ENCODE data around the gene BCOR.
A peak's percentile ranks its signal among the peaks of the same experiment; 100 is the strongest.

The BCOR gene

GRCh38 chrX:40005292-40006011, 92.3 kb downstream of the BCOR start:
- Histone ChIP-seq H3K27me3 (no peaks in the 10 kb centered on the region), H3K9me3 (no peaks in the 10 kb centered on the region), H3K27ac (no peak overlapping the region), H3K4me3 (peak overlapping the region; percentile 25), H3K36me3 (no peaks in the 10 kb centered on the region), H3K4me1 (peaks cover 0 to 42% (median 14%) of the 10 kb centered on the region in 4 donors)
- TF ChIP-seq CTCF (IDR thresholded peaks at IDR 0.05) = no peak
- no peak for DNase-seq
- intact Hi-C loops (cut with DNase I; ENCODE audit: low total_unique reads) = no loop called here

- Histone ChIP-seq H3K9me3 (no peaks in the 10 kb centered on the region), H3K4me3 (peak overlapping the region in 1 of 2 donors; percentile 25), H3K36me3 (no peaks in the 10 kb centered on the region), H3K27ac (no peak overlapping the region), H3K4me1 (peaks cover 0 to 40% (median 14%) of the 10 kb centered on the region in 4 donors), H3K27me3 (no peaks in the 10 kb centered on the region)
- intact Hi-C loops (cut with DNase I; ENCODE audit: low total_unique reads) = no loop called here
- no peak for TF ChIP-seq CTCF (IDR thresholded peaks at IDR 0.05)
- no peak for DNase-seq
Measured at GRCh38 chrX:40004921-40005291, 92.9 kb downstream of the BCOR start.

- intact Hi-C loops (cut with DNase I; ENCODE audit: low total_unique reads) = no loop called here
- Histone ChIP-seq H3K27ac (no peak overlapping the region), H3K9me3 (no peaks in the 10 kb centered on the region), H3K4me1 (peaks cover 0 to 35% (median 14%) of the 10 kb centered on the region in 4 donors), H3K4me3 (no peak overlapping the region), H3K36me3 (no peaks in the 10 kb centered on the region), H3K27me3 (no peaks in the 10 kb centered on the region)
- no peak for DNase-seq
- no peak for TF ChIP-seq CTCF (IDR thresholded peaks at IDR 0.05)
Measured at GRCh38 chrX:40004246-40004535, 93.6 kb downstream of the BCOR start.

- no peak overlapping the region for H3K27ac ChIP-seq
- intact Hi-C loops (cut with DNase I; ENCODE audit: low total_unique reads) = no loop called here
- no peak for TF ChIP-seq CTCF (IDR thresholded peaks at IDR 0.05)
- no peak overlapping the region for H3K4me3 ChIP-seq
- H3K9me3 ChIP-seq = no peaks in the 10 kb centered on the region
- H3K4me1 ChIP-seq = peaks cover 0 to 30% (median 12%) of the 10 kb centered on the region in 4 donors
- DNase-seq = no peak
- H3K36me3 ChIP-seq = no peaks in the 10 kb centered on the region
- no peaks in the 10 kb centered on the region for H3K27me3 ChIP-seq
Measured at GRCh38 chrX:40003428-40004245, 94.1 kb downstream of the BCOR start.

GRCh38 chrX:40003071-40003427, 94.7 kb downstream of the BCOR start:
- Histone ChIP-seq H3K36me3 (no peaks in the 10 kb centered on the region), H3K27me3 (no peaks in the 10 kb centered on the region), H3K9me3 (no peaks in the 10 kb centered on the region), H3K4me3 (no peak overlapping the region), H3K27ac (no peak overlapping the region), H3K4me1 (peaks cover 0 to 25% (median 10%) of the 10 kb centered on the region in 4 donors)
- intact Hi-C loops (cut with DNase I; ENCODE audit: low total_unique reads) = no loop called here
- DNase-seq = no peak
- TF ChIP-seq CTCF (IDR thresholded peaks at IDR 0.05) = no peak
